Subcutaneous abdominal adipose tissue (tissue), 5 donors: ENCODE results near the gene RP9.

Source experiments
- H3K27ac ChIP-seq: one replicate; pipeline ENCODE4 v1.7.0; 2013; ENCODE audit warnings: low read depth, mild to moderate bottlenecking, inconsistent platforms, low read length, moderate library complexity
- H3K27me3 ChIP-seq, 5 donors: one replicate each; pipeline ENCODE4 v1.7.0; 2013; ENCODE audit warnings: low read length in 5 of 5, inconsistent platforms in 1 of 5; ENCODE audit not compliant: control insufficient read depth in 5 of 5, insufficient read depth in 4 of 5
- H3K36me3 ChIP-seq, 5 donors: one replicate each; pipeline ENCODE4 v1.7.0; 2013; ENCODE audit warnings: low read length in 5 of 5; ENCODE audit not compliant: control insufficient read depth in 5 of 5, insufficient read depth in 5 of 5
- H3K4me1 ChIP-seq, 5 donors: one replicate each; pipeline ENCODE4 v1.7.0; 2013; ENCODE audit warnings: low read length in 5 of 5, mild to moderate bottlenecking in 3 of 5, moderate library complexity in 1 of 5; ENCODE audit not compliant: control insufficient read depth in 5 of 5, insufficient read depth in 5 of 5
- H3K4me3 ChIP-seq, 5 donors: one replicate each; pipeline ENCODE4 v1.7.0; 2013; ENCODE audit warnings: low read length in 5 of 5, low read depth in 1 of 5
- H3K9ac ChIP-seq, 5 donors: one replicate each; pipeline ENCODE4 v1.7.0; 2013; ENCODE audit warnings: low read length in 5 of 5, mild to moderate bottlenecking in 4 of 5, moderate library complexity in 3 of 5
- H3K9me3 ChIP-seq, 5 donors: one replicate each; pipeline ENCODE4 v1.7.0; 2013; ENCODE audit warnings: low read length in 5 of 5; ENCODE audit not compliant: control insufficient read depth in 5 of 5
- donor health status: healthy.
- donor health status: healthy.
- donor health status: healthy.
- donor health status: healthy.
- donor health status: healthy.

The RP9 gene

GRCh38 chr7:33109005-33109757, at the start of gene RP9:
Gene RP9 (minus strand): TSS chr7:33109404. CDS start chr7:33109372, 32 bp downstream.
- Histone ChIP-seq H3K36me3 (no peaks in the 10 kb centered on the region), H3K4me3 (peak within 1 kb of the TSS; percentile 66 to 88 (median 86)), H3K27ac (peak within 1 kb of the TSS; percentile 78), H3K4me1 (peaks cover 5 to 32% (median 30%) of the 10 kb centered on the region in 5 donors), H3K9me3 (no peaks in the 10 kb centered on the region), H3K9ac (peak within 1 kb of the TSS; percentile 86 to 92 (median 90)), H3K27me3 (peaks cover 0 to 2% (median 0%) of the 10 kb centered on the region in 5 donors)

DNA sequence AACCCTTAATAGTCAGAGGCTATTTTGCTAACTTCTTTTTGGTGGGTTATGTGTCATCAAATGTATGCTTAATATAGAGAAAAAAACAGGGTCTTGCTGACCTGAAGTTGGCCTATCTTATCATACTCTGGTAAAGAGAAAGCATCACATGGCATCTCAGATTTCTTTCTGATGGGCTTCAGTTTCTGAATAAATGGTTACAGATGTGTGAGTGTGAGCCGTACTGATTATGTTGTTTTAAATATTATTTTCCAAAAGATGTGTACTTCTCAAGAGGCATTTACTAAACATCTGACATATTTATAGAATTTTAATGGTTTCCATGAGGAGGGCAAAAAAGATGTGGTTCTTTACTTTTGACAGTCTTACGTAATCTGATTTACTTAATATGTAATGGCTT, 48.6 kb upstream of the RP9 start:
- Histone ChIP-seq H3K4me3 (no peak overlapping the region), H3K9me3 (no peaks in the 10 kb centered on the region), H3K27me3 (no peaks in the 10 kb centered on the region), H3K27ac (peak overlapping the region; percentile 63), H3K4me1 (peaks cover 0 to 14% (median 12%) of the 10 kb centered on the region in 5 donors), H3K9ac (peak overlapping the region in 1 of 5 donors; percentile 41), H3K36me3 (peaks cover 0 to 2% (median 0%) of the 10 kb centered on the region in 5 donors)

- H3K4me1 ChIP-seq, result peaks cover 0 to 14% (median 12%) of the 10 kb centered on the region in 5 donors
- H3K9me3 ChIP-seq, result no peaks in the 10 kb centered on the region
- H3K4me3 ChIP-seq, result peak overlapping the region in 1 of 5 donors; percentile 40
- no peaks in the 10 kb centered on the region for H3K27me3 ChIP-seq
- peak overlapping the region; percentile 63 for H3K27ac ChIP-seq
- peak overlapping the region in 1 of 5 donors; percentile 41 for H3K9ac ChIP-seq
- H3K36me3 ChIP-seq, result peaks cover 0 to 2% (median 0%) of the 10 kb centered on the region in 5 donors
These were observed 48.1 kb upstream of the RP9 start for GRCh38 chr7:33157311-33157710.

DNA sequence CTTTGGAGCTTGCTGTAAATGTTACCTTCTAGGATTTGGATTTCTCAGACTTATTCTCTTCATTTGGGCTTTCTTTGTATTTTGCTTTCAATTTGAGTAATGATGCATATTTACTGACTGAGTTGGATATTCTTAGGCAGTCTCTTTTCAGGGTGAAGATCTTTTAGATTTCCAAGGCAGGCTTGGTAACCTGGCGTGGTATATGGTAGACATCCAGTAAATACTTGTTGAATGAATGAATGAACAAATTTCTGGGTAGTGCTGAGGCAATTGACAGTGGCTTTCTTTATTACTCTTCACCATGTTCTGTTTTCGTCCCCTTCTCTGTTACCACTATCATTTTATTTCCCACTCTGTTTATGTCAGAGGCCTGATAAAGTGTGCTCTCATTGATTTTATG, 47.2 kb upstream of the RP9 start:
- peak overlapping the region; percentile 63 for H3K27ac ChIP-seq
- H3K4me3 ChIP-seq, result no peak overlapping the region
- H3K27me3 ChIP-seq, result no peaks in the 10 kb centered on the region

GRCh38 chr7:33155811-33156210, 46.6 kb upstream of the RP9 start:
- H3K9ac ChIP-seq, result no peak overlapping the region
- peaks cover 0 to 14% (median 12%) of the 10 kb centered on the region in 5 donors for H3K4me1 ChIP-seq
- H3K27ac ChIP-seq, result no peak overlapping the region
- H3K27me3 ChIP-seq, result no peaks in the 10 kb centered on the region
- no peaks in the 10 kb centered on the region for H3K9me3 ChIP-seq
- H3K36me3 ChIP-seq, result peaks cover 0 to 2% (median 0%) of the 10 kb centered on the region in 5 donors
- H3K4me3 ChIP-seq, result no peak overlapping the region

More for the DNA sequence above, 47.2 kb upstream of the RP9 start:
- Histone ChIP-seq H3K9ac (no peak overlapping the region), H3K4me1 (peaks cover 0 to 14% (median 12%) of the 10 kb centered on the region in 5 donors), H3K9me3 (no peaks in the 10 kb centered on the region), H3K36me3 (peaks cover 0 to 2% (median 0%) of the 10 kb centered on the region in 5 donors)

- Histone ChIP-seq H3K9me3 (no peaks in the 10 kb centered on the region), H3K27ac (no peak overlapping the region), H3K9ac (no peak overlapping the region)
These were observed 42.9 kb upstream of the RP9 start for GRCh38 chr7:33152087-33152486.

DNA sequence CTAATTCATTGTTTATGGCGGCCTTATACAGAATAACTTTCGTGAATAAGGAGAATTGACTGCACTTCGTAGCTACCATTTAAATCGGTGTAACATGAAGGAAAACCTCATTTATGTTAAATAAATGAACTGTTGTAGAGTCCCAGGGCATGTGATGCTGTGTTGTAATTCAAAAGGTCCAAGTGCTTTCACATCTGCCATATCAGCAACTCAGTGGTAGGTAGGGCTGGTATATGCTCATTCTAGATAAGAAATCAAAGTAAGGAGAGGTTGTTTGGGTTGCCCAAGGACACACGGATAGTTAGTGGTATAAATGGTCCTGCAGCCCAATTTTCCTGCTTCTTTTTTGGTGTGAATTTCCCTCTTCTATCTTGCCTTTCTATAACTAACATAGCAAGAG, 36.0 kb upstream of the RP9 start:
- Histone ChIP-seq H3K36me3 (no peaks in the 10 kb centered on the region), H3K27ac (no peak overlapping the region), H3K27me3 (no peaks in the 10 kb centered on the region), H3K4me1 (no peaks in the 10 kb centered on the region), H3K9me3 (peaks cover 0 to 4% (median 0%) of the 10 kb centered on the region in 5 donors), H3K4me3 (no peak overlapping the region), H3K9ac (no peak overlapping the region)

More at GRCh38 chr7:33152087-33152486, 42.9 kb upstream of the RP9 start:
- Histone ChIP-seq H3K4me1 (peaks cover 0 to 5% (median 4%) of the 10 kb centered on the region in 5 donors), H3K4me3 (no peak overlapping the region), H3K36me3 (no peaks in the 10 kb centered on the region), H3K27me3 (no peaks in the 10 kb centered on the region)

GRCh38 chr7:33143996-33144718, 35.0 kb upstream of the RP9 start:
- Histone ChIP-seq H3K9me3 (peaks cover 0 to 4% (median 0%) of the 10 kb centered on the region in 5 donors), H3K4me3 (no peak overlapping the region), H3K27me3 (no peaks in the 10 kb centered on the region), H3K27ac (no peak overlapping the region), H3K9ac (no peak overlapping the region), H3K4me1 (no peaks in the 10 kb centered on the region), H3K36me3 (no peaks in the 10 kb centered on the region)

GRCh38 chr7:33142585-33142984, 33.4 kb upstream of the RP9 start:
- H3K4me3 ChIP-seq, result no peak overlapping the region
- no peak overlapping the region for H3K9ac ChIP-seq
- no peaks in the 10 kb centered on the region for H3K27me3 ChIP-seq
- no peaks in the 10 kb centered on the region for H3K36me3 ChIP-seq
- H3K4me1 ChIP-seq, result no peaks in the 10 kb centered on the region
- H3K27ac ChIP-seq, result no peak overlapping the region
- peaks cover 0 to 4% (median 0%) of the 10 kb centered on the region in 5 donors for H3K9me3 ChIP-seq

GRCh38 chr7:33137103-33137502, 27.9 kb upstream of the RP9 start:
- Histone ChIP-seq H3K4me3 (no peak overlapping the region), H3K4me1 (no peaks in the 10 kb centered on the region), H3K9me3 (no peaks in the 10 kb centered on the region), H3K36me3 (no peaks in the 10 kb centered on the region), H3K27me3 (no peaks in the 10 kb centered on the region), H3K9ac (no peak overlapping the region), H3K27ac (no peak overlapping the region)
